ENCODE data around the gene PDE6B. TPM values are rescaled to one million over a fixed set of nuclear protein-coding genes. Genes with fewer than 3 reads are reported as not detected.

Gene PDE6B
- polyA plus RNA-seq, 1 donor from 2014 or later, result 3.2 TPM

DNA sequence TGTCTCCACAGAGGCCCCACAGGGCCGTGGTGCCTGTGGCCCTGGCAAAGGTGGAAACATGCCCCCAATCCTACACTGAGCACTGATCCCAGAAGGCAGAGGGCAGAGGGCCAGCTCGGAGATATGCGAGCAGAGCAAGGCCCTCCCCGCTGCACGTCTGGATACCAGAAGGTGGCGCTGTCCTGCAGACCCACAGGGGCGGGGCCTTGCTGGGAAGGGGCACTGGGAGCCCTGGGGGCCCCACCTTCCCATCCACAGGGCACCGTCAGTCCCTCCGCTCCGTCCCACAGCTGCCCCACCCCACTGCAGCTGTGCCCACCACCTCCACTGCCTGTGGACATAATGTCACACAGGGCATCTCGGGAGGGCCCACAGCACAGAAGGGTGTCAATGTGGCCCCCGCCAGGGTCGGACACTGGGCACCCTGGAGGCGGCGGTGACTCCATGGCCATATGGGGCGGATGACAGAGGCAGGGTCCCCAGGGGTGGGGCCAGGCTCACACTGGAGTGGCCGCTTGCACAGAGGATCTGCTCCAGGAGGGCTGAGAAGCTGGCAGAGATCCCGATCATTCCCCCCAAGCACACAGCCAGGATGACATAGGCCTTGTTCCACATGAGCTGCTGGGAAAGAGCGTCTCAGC, 58.7 kb downstream of the PDE6B start:
- no peaks in the 10 kb centered on the region for H4K20me1 ChIP-seq (ENCODE audit: insufficient read depth)
- no peaks in the 10 kb centered on the region for H3K36me3 ChIP-seq (ENCODE audit: insufficient read depth, low read length)
- H3K27me3 ChIP-seq (ENCODE audit: insufficient read depth, low read depth, low read length), result peaks cover 7% of the 10 kb centered on the region
- H2AFZ ChIP-seq (ENCODE audit: low read depth, low read length), result no peak overlapping the region
- H3K4me2 ChIP-seq (ENCODE audit: low read length), result no peak overlapping the region
- no peaks in the 10 kb centered on the region for H3K79me2 ChIP-seq (replicated peaks; ENCODE audit: insufficient read depth, low read length)
- no peak overlapping the region for H3K9ac ChIP-seq (ENCODE audit: low read length)
- no peak overlapping the region for H3K4me3 ChIP-seq (ENCODE audit: low read length)
- no peak overlapping the region for H3K27ac ChIP-seq (ENCODE audit: low read length)
- H3K9me2 ChIP-seq (ENCODE audit: insufficient read depth, low read length), result no peaks in the 10 kb centered on the region
- TF ChIP-seq, protein P1, sequence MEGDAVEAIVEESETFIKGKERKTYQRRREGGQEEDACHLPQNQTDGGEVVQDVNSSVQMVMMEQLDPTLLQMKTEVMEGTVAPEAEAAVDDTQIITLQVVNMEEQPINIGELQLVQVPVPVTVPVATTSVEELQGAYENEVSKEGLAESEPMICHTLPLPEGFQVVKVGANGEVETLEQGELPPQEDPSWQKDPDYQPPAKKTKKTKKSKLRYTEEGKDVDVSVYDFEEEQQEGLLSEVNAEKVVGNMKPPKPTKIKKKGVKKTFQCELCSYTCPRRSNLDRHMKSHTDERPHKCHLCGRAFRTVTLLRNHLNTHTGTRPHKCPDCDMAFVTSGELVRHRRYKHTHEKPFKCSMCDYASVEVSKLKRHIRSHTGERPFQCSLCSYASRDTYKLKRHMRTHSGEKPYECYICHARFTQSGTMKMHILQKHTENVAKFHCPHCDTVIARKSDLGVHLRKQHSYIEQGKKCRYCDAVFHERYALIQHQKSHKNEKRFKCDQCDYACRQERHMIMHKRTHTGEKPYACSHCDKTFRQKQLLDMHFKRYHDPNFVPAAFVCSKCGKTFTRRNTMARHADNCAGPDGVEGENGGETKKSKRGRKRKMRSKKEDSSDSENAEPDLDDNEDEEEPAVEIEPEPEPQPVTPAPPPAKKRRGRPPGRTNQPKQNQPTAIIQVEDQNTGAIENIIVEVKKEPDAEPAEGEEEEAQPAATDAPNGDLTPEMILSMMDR (IDR thresholded peaks at IDR 0.05; ENCODE audit: poor library complexity, severe bottlenecking), result peak; percentile 42
- TF ChIP-seq EP300 (conservative IDR thresholded peaks at IDR 0.05; ENCODE audit: poor library complexity, severe bottlenecking), result no peak
- TF ChIP-seq POLR2AphosphoS5 (IDR thresholded peaks at IDR 0.05), result no peak
- TF ChIP-seq TAF1 (IDR thresholded peaks at IDR 0.05; ENCODE audit: low read depth), result no peak
- TF ChIP-seq MXI1 (conservative IDR thresholded peaks at IDR 0.05; ENCODE audit: poor library complexity, severe bottlenecking), result no peak
- H3F3A ChIP-seq (ENCODE audit: insufficient read depth, low read length, poor library complexity, severe bottlenecking), result no peaks in the 10 kb centered on the region
- H3K9me3 ChIP-seq (ENCODE audit: low read length), result no peaks in the 10 kb centered on the region

DNA sequence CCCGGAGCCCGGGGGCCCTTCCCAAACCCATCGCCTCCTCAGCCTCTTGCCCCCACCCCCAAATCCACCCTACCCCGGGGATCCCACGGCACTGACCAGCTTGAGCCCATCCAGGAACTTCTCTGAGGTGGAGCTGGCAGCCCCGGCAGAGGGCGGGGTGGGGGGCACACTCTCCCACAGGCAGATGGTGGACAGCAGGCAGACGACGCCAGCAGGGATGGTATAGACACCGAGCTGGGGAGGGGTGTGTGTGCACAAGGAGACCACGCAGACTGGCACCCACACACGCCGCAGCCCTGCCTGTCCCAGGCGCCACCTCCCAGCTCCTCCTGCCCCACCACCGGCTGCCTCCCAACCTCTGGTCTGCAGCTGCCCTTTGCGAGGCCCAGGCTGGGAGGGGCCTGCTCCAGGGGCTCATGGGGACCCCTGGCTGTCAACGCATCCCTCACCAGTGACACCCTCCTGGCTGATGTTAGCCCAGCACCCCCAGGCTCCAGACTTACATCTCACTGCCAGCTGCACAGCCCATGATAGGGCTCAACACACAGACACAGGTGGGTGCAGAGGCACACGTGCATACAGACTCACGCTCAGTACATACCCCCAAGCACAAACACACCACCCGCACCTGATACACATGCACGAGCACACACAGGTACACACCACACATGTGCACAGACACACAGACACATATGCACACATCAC, 59.4 kb downstream of the PDE6B start:
- no peak overlapping the region for H2AFZ ChIP-seq (ENCODE audit: low read depth, low read length)
- H3K9ac ChIP-seq (ENCODE audit: low read length), result no peak overlapping the region
- no peak overlapping the region for H3K27ac ChIP-seq (ENCODE audit: low read length)
- H3K27me3 ChIP-seq (ENCODE audit: insufficient read depth, low read depth, low read length), result peaks cover 7% of the 10 kb centered on the region
- H3K9me3 ChIP-seq (ENCODE audit: low read length), result no peaks in the 10 kb centered on the region
- H3K4me2 ChIP-seq (ENCODE audit: low read length), result no peak overlapping the region
- H3K9me2 ChIP-seq (ENCODE audit: insufficient read depth, low read length), result no peaks in the 10 kb centered on the region
- TF ChIP-seq, protein P1 (IDR thresholded peaks at IDR 0.05; ENCODE audit: poor library complexity, severe bottlenecking), result no peak
- TF ChIP-seq, protein P2, sequence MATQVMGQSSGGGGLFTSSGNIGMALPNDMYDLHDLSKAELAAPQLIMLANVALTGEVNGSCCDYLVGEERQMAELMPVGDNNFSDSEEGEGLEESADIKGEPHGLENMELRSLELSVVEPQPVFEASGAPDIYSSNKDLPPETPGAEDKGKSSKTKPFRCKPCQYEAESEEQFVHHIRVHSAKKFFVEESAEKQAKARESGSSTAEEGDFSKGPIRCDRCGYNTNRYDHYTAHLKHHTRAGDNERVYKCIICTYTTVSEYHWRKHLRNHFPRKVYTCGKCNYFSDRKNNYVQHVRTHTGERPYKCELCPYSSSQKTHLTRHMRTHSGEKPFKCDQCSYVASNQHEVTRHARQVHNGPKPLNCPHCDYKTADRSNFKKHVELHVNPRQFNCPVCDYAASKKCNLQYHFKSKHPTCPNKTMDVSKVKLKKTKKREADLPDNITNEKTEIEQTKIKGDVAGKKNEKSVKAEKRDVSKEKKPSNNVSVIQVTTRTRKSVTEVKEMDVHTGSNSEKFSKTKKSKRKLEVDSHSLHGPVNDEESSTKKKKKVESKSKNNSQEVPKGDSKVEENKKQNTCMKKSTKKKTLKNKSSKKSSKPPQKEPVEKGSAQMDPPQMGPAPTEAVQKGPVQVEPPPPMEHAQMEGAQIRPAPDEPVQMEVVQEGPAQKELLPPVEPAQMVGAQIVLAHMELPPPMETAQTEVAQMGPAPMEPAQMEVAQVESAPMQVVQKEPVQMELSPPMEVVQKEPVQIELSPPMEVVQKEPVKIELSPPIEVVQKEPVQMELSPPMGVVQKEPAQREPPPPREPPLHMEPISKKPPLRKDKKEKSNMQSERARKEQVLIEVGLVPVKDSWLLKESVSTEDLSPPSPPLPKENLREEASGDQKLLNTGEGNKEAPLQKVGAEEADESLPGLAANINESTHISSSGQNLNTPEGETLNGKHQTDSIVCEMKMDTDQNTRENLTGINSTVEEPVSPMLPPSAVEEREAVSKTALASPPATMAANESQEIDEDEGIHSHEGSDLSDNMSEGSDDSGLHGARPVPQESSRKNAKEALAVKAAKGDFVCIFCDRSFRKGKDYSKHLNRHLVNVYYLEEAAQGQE (IDR thresholded peaks at IDR 0.05; ENCODE audit: borderline replicate concordance), result no peak
- TF ChIP-seq EP300 (conservative IDR thresholded peaks at IDR 0.05; ENCODE audit: poor library complexity, severe bottlenecking), result no peak
- no peak for TF ChIP-seq TAF1 (IDR thresholded peaks at IDR 0.05; ENCODE audit: low read depth)
- TF ChIP-seq MXI1 (conservative IDR thresholded peaks at IDR 0.05; ENCODE audit: poor library complexity, severe bottlenecking), result no peak
- no peak for TF ChIP-seq EZH2 (IDR thresholded peaks at IDR 0.05; ENCODE audit: borderline replicate concordance, insufficient read depth, low read length, poor library complexity, severe bottlenecking)
- no peak for TF ChIP-seq SMC3 (conservative IDR thresholded peaks at IDR 0.05; ENCODE audit: poor library complexity)
- no peak for TF ChIP-seq POLR2AphosphoS5 (IDR thresholded peaks at IDR 0.05)
- no peak for TF ChIP-seq RAD21 (conservative IDR thresholded peaks at IDR 0.05)
- H3F3A ChIP-seq (ENCODE audit: insufficient read depth, low read length, poor library complexity, severe bottlenecking), result no peaks in the 10 kb centered on the region
- H4K20me1 ChIP-seq (ENCODE audit: insufficient read depth), result no peaks in the 10 kb centered on the region
- H3K36me3 ChIP-seq (ENCODE audit: insufficient read depth, low read length), result no peaks in the 10 kb centered on the region
- H3K4me3 ChIP-seq (ENCODE audit: low read length), result no peak overlapping the region
- no peaks in the 10 kb centered on the region for H3K79me2 ChIP-seq (replicated peaks; ENCODE audit: insufficient read depth, low read length)
